Measurements from ENCODE around the gene EFCC1.

GRCh38 chr3:129020691-129021090 lies 19.6 kb downstream of the EFCC1 start:
- TF ChIP-seq YY1 (IDR thresholded peaks at IDR 0.05; ENCODE audit: low read depth) (no peak), EP300 (IDR thresholded peaks at IDR 0.05; ENCODE audit: borderline replicate concordance) (no peak), MAX (IDR thresholded peaks at IDR 0.05) (no peak), TAF1 (IDR thresholded peaks at IDR 0.05; ENCODE audit: low read depth) (no peak)
